A673 (cell line): Measurements from ENCODE around the gene MFSD11.

Experiments
- CTCF ChIP-seq: fragments of 300-800, 200-600 bp; sonication (generic); conservative IDR thresholded peaks from 2 replicates; pipeline ENCODE4 v1.5.1; 2017; ENCODE audit warnings: low read depth, mild to moderate bottlenecking, antibody characterized with exemption, low read length, moderate library complexity, mixed read lengths
- EZH2 ChIP-seq: fragments of 200-600 bp; sonication (generic); IDR thresholded peaks from 2 replicates; pipeline ENCODE4 v1.6.1; 2017; ENCODE audit warnings: borderline replicate concordance, low read depth, mild to moderate bottlenecking, mixed read lengths, antibody characterized with exemption, low read length; ENCODE audit not compliant: poor library complexity, severe bottlenecking

GRCh38 chr17:76808326-76808725 lies 70.4 kb downstream of the MFSD11 start:
- no peak for TF ChIP-seq CTCF
- TF ChIP-seq EZH2 = no peak
